ENCODE results near the gene CLEC4M.

The CLEC4M gene

GRCh38 chr19:7775761-7776160 is 12.7 kb downstream of the CLEC4M start:
- DNase-seq (ENCODE audit: extremely low spot score) = no peak
- POLR2A ChIA-PET = no interaction called here
- CTCF ChIA-PET = interaction anchor here (1.3 to 2.1 kb wide), 4 partner anchors 9 to 33 kb away, joined by 3 to 6 read pairs (median 4); no protein-coding TSS in a partner anchor
- no peak for TF ChIP-seq CTCF (IDR thresholded peaks at IDR 0.05; ENCODE audit: control extremely low read depth, extremely low read depth, low read depth, missing control alignments)

- CTCF ChIA-PET = interaction anchor here (0.9 to 1.3 kb wide), 2 partner anchors 31 to 210 kb away, joined by 3 to 4 read pairs; partner anchors contain the start of gene CD209
- POLR2A ChIA-PET = no interaction called here
- DNase-seq (ENCODE audit: extremely low spot score) = no peak
- TF ChIP-seq CTCF (IDR thresholded peaks at IDR 0.05; ENCODE audit: control extremely low read depth, extremely low read depth, low read depth, missing control alignments) = no peak
These were observed 15.0 kb downstream of the CLEC4M start for GRCh38 chr19:7778081-7778480.

GRCh38 chr19:7779631-7780486 is 16.8 kb downstream of the CLEC4M start:
- DNase-seq (ENCODE audit: extremely low spot score) = no peak
- ChIA-PET POLR2A (no interaction called here), CTCF (interaction anchor here (1.0 to 1.3 kb wide), 2 partner anchors 20 to 212 kb away, joined by 3 to 4 read pairs; no protein-coding TSS in a partner anchor)
- no peak for TF ChIP-seq CTCF (IDR thresholded peaks at IDR 0.05; ENCODE audit: control extremely low read depth, extremely low read depth, low read depth, missing control alignments)

- ChIA-PET CTCF (no interaction called here), POLR2A (no interaction called here)
- no peak for DNase-seq (ENCODE audit: extremely low spot score)
- no peak for TF ChIP-seq CTCF (IDR thresholded peaks at IDR 0.05; ENCODE audit: control extremely low read depth, extremely low read depth, low read depth, missing control alignments)
These were observed 18.1 kb downstream of the CLEC4M start for GRCh38 chr19:7781157-7781556.

- CTCF ChIA-PET = interaction anchor here (1.3 to 2.9 kb wide), 3 partner anchors 16 to 47 kb away, joined by 4 to 12 read pairs (median 5); no protein-coding TSS in a partner anchor
- no peak for DNase-seq (ENCODE audit: extremely low spot score)
These were observed 21.0 kb downstream of the CLEC4M start for GRCh38 chr19:7783991-7784423.

GRCh38 chr19:7784856-7785255 is 21.8 kb downstream of the CLEC4M start:
- CTCF ChIA-PET = interaction anchor here (1.0 to 2.9 kb wide), 3 partner anchors 8 to 104 kb away, joined by 3 to 12 read pairs (median 4); partner anchors contain the start of gene TRAPPC5
- POLR2A ChIA-PET = no interaction called here
- TF ChIP-seq CTCF (IDR thresholded peaks at IDR 0.05; ENCODE audit: control extremely low read depth, extremely low read depth, low read depth, missing control alignments) = no peak

More at GRCh38 chr19:7783991-7784423, 21.0 kb downstream of the CLEC4M start:
- POLR2A ChIA-PET = no interaction called here
- no peak for TF ChIP-seq CTCF (IDR thresholded peaks at IDR 0.05; ENCODE audit: control extremely low read depth, extremely low read depth, low read depth, missing control alignments)

More at GRCh38 chr19:7784856-7785255, 21.8 kb downstream of the CLEC4M start:
- no peak for DNase-seq (ENCODE audit: extremely low spot score)

Data from GM10248 (cell line).